ENCODE data around the gene USP6NL. TPM values are rescaled to one million over a fixed set of nuclear protein-coding genes. Genes with fewer than 3 reads are reported as not detected.

Gene USP6NL
- total RNA-seq, 1 donor from 2014 or later = 21.6 TPM

GRCh38 chr10:11510281-11510680 is 101.2 kb downstream of the USP6NL start:
- TF ChIP-seq CTCF (IDR thresholded peaks at IDR 0.05) = no peak
- no peaks in the 10 kb centered on the region for H3K9me3 ChIP-seq
- no peak overlapping the region for H3K27ac ChIP-seq
- no peaks in the 10 kb centered on the region for H3K27me3 ChIP-seq
- H3K4me1 ChIP-seq = no peaks in the 10 kb centered on the region
- no peak overlapping the region for H3K4me3 ChIP-seq
- no peak for DNase-seq
- H3K36me3 ChIP-seq = peaks cover 7% of the 10 kb centered on the region
- intact Hi-C loops (cut with DNase I) = loop anchor here (10.0 kb wide), 1 partner anchor 215 kb away; no protein-coding TSS in a partner anchor
- no peak for ATAC-seq

GRCh38 chr10:11509036-11509435 is 102.4 kb downstream of the USP6NL start:
- intact Hi-C loops (cut with DNase I) = no loop called here
- Histone ChIP-seq H3K4me3 (no peak overlapping the region), H3K36me3 (peaks cover 7% of the 10 kb centered on the region), H3K9me3 (no peaks in the 10 kb centered on the region), H3K4me1 (no peaks in the 10 kb centered on the region), H3K27me3 (no peaks in the 10 kb centered on the region), H3K27ac (no peak overlapping the region)
- DNase-seq (no peak), ATAC-seq (no peak)
- TF ChIP-seq CTCF (IDR thresholded peaks at IDR 0.05) = no peak

GRCh38 chr10:11506247-11506789 is 105.1 kb downstream of the USP6NL start:
- Histone ChIP-seq H3K4me1 (no peaks in the 10 kb centered on the region), H3K36me3 (peaks cover 7% of the 10 kb centered on the region), H3K4me3 (no peak overlapping the region), H3K27me3 (no peaks in the 10 kb centered on the region), H3K27ac (no peak overlapping the region), H3K9me3 (no peaks in the 10 kb centered on the region)
- no peak for TF ChIP-seq CTCF (IDR thresholded peaks at IDR 0.05)
- intact Hi-C loops (cut with DNase I) = no loop called here
- DNase-seq (no peak), ATAC-seq (no peak)

GRCh38 chr10:11505639-11506038 is 105.8 kb downstream of the USP6NL start:
- intact Hi-C loops (cut with DNase I) = no loop called here
- no peak for TF ChIP-seq CTCF (IDR thresholded peaks at IDR 0.05)
- Histone ChIP-seq H3K27me3 (no peaks in the 10 kb centered on the region), H3K36me3 (peaks cover 7% of the 10 kb centered on the region), H3K4me1 (no peaks in the 10 kb centered on the region), H3K4me3 (no peak overlapping the region), H3K9me3 (no peaks in the 10 kb centered on the region), H3K27ac (no peak overlapping the region)
- DNase-seq (no peak), ATAC-seq (no peak)

GRCh38 chr10:11504566-11505285 is 106.7 kb downstream of the USP6NL start:
- Histone ChIP-seq H3K4me1 (no peaks in the 10 kb centered on the region), H3K27me3 (no peaks in the 10 kb centered on the region), H3K4me3 (no peak overlapping the region), H3K27ac (no peak overlapping the region), H3K36me3 (peaks cover 7% of the 10 kb centered on the region), H3K9me3 (no peaks in the 10 kb centered on the region)
- no peak for TF ChIP-seq CTCF (IDR thresholded peaks at IDR 0.05)
- DNase-seq (no peak), ATAC-seq (no peak)
- intact Hi-C loops (cut with DNase I) = no loop called here

Data from upper lobe of right lung (tissue), 1 donor.